Measurements from ENCODE around the gene SLC43A2. TPM values are rescaled to one million over a fixed set of nuclear protein-coding genes. Genes with fewer than 3 reads are reported as not detected.

Gene SLC43A2
- total RNA-seq, 1 donor from 2014 or later = 5.2 TPM

GRCh38 chr17:1541367-1541904 lies 87.2 kb downstream of the SLC43A2 start:
- TF ChIP-seq POLR2AphosphoS5 (IDR thresholded peaks at IDR 0.05; ENCODE audit: insufficient read depth in 1 of 2, low read depth in 1 of 2) (no peak), POLR2A (IDR thresholded peaks at IDR 0.05) (no peak)
- TF ChIP-seq, protein P1, sequence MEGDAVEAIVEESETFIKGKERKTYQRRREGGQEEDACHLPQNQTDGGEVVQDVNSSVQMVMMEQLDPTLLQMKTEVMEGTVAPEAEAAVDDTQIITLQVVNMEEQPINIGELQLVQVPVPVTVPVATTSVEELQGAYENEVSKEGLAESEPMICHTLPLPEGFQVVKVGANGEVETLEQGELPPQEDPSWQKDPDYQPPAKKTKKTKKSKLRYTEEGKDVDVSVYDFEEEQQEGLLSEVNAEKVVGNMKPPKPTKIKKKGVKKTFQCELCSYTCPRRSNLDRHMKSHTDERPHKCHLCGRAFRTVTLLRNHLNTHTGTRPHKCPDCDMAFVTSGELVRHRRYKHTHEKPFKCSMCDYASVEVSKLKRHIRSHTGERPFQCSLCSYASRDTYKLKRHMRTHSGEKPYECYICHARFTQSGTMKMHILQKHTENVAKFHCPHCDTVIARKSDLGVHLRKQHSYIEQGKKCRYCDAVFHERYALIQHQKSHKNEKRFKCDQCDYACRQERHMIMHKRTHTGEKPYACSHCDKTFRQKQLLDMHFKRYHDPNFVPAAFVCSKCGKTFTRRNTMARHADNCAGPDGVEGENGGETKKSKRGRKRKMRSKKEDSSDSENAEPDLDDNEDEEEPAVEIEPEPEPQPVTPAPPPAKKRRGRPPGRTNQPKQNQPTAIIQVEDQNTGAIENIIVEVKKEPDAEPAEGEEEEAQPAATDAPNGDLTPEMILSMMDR (IDR thresholded peaks at IDR 0.05) = no peak
- Histone ChIP-seq H3K9me3 (no peaks in the 10 kb centered on the region), H3K27me3 (no peaks in the 10 kb centered on the region), H3K36me3 (peaks cover 10 to 73% of the 10 kb centered on the region in 2 donors), H3K27ac (no peak overlapping the region), H3K4me1 (peaks cover 6% of the 10 kb centered on the region), H3K4me3 (no peak overlapping the region)
- intact Hi-C loops (cut with DNase I) = no loop called here
- DNase-seq (ENCODE audit: extremely low spot score in 2 of 2) = no peak

GRCh38 chr17:1539811-1540210 lies 88.8 kb downstream of the SLC43A2 start:
- TF ChIP-seq POLR2A (IDR thresholded peaks at IDR 0.05) (no peak), POLR2AphosphoS5 (IDR thresholded peaks at IDR 0.05; ENCODE audit: insufficient read depth in 1 of 2, low read depth in 1 of 2) (no peak)
- TF ChIP-seq, protein P1 (IDR thresholded peaks at IDR 0.05) = no peak
- intact Hi-C loops (cut with DNase I) = no loop called here
- DNase-seq (ENCODE audit: extremely low spot score in 2 of 2) = no peak
- peaks cover 3% of the 10 kb centered on the region for H3K4me1 ChIP-seq
- no peaks in the 10 kb centered on the region for H3K27me3 ChIP-seq
- no peak overlapping the region for H3K4me3 ChIP-seq
- H3K9me3 ChIP-seq = no peaks in the 10 kb centered on the region
- no peak overlapping the region for H3K27ac ChIP-seq
- H3K36me3 ChIP-seq = peaks cover 10 to 80% of the 10 kb centered on the region in 2 donors

DNA sequence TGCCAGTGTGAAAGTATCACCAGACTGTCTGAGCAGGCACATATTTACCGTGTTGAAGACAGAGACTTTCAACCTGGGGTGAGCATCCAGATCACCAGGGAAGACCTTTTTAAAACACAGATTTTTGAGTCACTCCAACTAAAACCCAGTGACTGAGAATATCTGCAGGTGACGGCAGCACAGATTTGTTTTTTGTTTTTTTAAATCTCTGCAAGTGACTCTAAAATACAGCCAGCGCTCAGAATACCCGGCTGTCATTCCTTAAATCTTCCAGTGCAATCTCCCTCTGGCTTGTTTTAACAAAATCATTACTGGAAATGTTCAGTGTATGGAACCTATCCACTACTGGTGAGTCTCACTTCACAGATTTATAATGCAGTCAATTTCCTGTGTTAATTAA lies 92.9 kb downstream of the SLC43A2 start:
- no peak for TF ChIP-seq POLR2AphosphoS5 (IDR thresholded peaks at IDR 0.05; ENCODE audit: insufficient read depth in 1 of 2, low read depth in 1 of 2)
- no peak for TF ChIP-seq POLR2A (IDR thresholded peaks at IDR 0.05)
- TF ChIP-seq, protein P1 (IDR thresholded peaks at IDR 0.05) = no peak
- no peaks in the 10 kb centered on the region for H3K4me1 ChIP-seq
- DNase-seq (ENCODE audit: extremely low spot score in 2 of 2) = no peak
- intact Hi-C loops (cut with DNase I) = no loop called here
- H3K4me3 ChIP-seq = no peak overlapping the region
- H3K36me3 ChIP-seq = peaks cover 1 to 93% of the 10 kb centered on the region in 2 donors
- H3K27ac ChIP-seq = no peak overlapping the region
- H3K9me3 ChIP-seq = no peaks in the 10 kb centered on the region
- H3K27me3 ChIP-seq = no peaks in the 10 kb centered on the region

DNA sequence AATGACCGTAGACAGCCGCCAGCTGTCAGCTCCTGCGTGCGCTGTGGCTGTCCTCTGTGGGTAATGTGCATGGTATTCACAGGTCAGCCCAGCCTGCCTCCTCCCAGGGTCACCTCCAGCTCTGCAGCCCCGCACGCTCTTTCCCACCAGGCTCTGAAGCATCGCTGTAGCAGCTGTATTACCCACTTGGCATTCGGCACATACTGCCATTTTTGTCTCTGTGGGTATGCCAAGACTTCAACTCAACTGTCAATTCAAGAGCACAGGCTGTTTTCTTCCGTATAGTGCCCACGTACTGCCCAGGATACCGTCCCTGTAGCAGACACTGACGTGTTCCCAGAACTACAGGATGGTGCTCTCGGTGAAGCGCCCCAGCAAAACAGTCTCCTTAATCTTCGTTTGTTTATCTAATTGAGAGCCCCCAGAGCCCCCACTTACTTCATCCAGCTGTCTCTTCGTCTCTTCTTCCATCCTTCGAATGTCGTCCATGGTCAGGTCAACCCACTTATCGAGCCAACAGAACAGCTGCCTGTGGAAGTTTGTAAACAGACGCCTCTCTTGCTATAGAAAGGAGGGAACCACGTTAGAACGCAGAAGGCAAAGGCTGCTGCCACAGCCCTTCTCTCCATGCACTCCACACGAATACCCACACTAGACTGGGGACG lies 94.8 kb downstream of the SLC43A2 start:
- TF ChIP-seq POLR2A (IDR thresholded peaks at IDR 0.05) (no peak), POLR2AphosphoS5 (IDR thresholded peaks at IDR 0.05; ENCODE audit: insufficient read depth in 1 of 2, low read depth in 1 of 2) (no peak)
- TF ChIP-seq, protein P1 (IDR thresholded peaks at IDR 0.05) = no peak
- DNase-seq (ENCODE audit: extremely low spot score in 2 of 2) = no peak
- intact Hi-C loops (cut with DNase I) = no loop called here
- Histone ChIP-seq H3K36me3 (peaks cover 0 to 82% of the 10 kb centered on the region in 2 donors), H3K27ac (no peak overlapping the region), H3K4me3 (no peak overlapping the region), H3K27me3 (no peaks in the 10 kb centered on the region), H3K4me1 (no peaks in the 10 kb centered on the region), H3K9me3 (no peaks in the 10 kb centered on the region)
